Erythroblast (primary cell): ENCODE results near the gene ARL6IP5.

Experiments used
- GATA1 ChIP-seq: IDR thresholded peaks from 2 replicates; pipeline ENCODE4 v1.6.1; 2011; ENCODE audit warnings: low read depth, mild to moderate bottlenecking, control low read depth, low read length, moderate library complexity
- POLR2A ChIP-seq: IDR thresholded peaks from 2 replicates; pipeline ENCODE4 v1.6.1; 2011; ENCODE audit warnings: mild to moderate bottlenecking, low read length

DNA sequence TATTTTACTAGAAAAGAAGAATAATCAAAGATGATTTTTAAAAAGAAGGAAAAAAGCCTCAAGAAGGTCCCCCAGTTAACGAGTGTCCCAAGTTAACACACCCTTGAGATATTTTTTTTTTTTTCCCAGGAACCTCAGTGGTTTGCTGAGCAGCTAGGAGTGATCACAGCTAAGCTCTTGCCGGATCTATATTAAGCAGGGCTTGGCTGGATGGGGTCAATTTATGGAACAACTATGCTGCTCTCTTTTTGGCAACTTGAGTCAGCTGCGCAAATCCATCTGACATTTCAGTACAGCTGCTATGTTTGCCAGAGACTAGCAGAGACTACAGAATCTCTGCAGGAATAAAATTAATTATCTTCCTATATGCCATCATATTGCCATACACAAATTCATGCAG lies 37.7 kb downstream of the ARL6IP5 start, which contains the start of gene LMOD3:
- TF ChIP-seq POLR2A, result no peak
- no peak for TF ChIP-seq GATA1
